ENCODE results near the gene TLR8.

- TF ChIP-seq CTCF (conservative IDR thresholded peaks at IDR 0.05; ENCODE audit: low read length) (no peak), EZH2phosphoT487 (IDR thresholded peaks at IDR 0.05; ENCODE audit: borderline replicate concordance, low read depth, low read length) (no peak)
These were observed 55.7 kb downstream of the TLR8 start for GRCh38 chrX:12962041-12962504.

Measured in OCI-LY7 (cell line).